GM12875 (cell line): ENCODE results near the gene EXT2.

Experiments used
- H3K4me3 ChIP-seq: one replicate; pipeline ENCODE4 v1.5.1; 2011; ENCODE audit warnings: low read depth, low read length, control low read depth
- CTCF ChIP-seq: IDR thresholded peaks from 2 replicates; pipeline ENCODE4 v1.5.1; 2011; ENCODE audit warnings: low read depth, mild to moderate bottlenecking, control low read depth, inconsistent platforms, low read length, moderate library complexity, borderline replicate concordance; ENCODE audit not compliant: insufficient read depth

Gene EXT2

GRCh38 chr11:44207292-44207691 lies 111.8 kb downstream of the EXT2 start:
- no peak for TF ChIP-seq CTCF
- H3K4me3 ChIP-seq: no peak overlapping the region

DNA sequence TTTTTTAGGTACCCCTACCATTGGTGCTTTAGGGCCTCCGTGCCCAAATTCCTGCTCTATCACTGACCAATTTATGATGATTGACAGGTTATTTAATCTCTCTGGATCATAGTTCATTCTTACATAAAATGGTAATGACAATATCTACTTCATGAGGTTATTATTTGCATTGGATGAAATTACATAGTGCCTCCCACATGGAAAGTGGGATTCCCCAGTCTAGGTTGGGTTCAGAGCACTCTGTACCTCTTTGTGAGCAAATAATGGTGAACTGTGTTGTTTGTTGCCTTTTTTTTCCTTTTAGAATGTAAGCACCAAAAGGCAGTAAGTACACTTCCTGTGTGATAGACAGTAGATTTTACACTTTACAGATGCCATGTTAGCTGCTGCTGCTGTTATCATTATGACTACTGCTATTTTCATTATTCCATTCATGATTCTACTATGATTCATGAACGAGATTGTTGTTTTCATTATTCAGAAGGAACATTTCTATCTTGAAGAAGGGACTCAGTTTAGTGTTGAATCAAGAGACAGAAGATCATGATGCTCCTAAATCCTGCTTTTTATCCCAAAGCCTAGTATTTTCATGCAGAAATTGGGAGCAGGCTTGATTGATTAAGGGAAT lies 113.6 kb downstream of the EXT2 start:
- H3K4me3 ChIP-seq: no peak overlapping the region
- TF ChIP-seq CTCF: no peak

- no peak for TF ChIP-seq CTCF
- no peak overlapping the region for H3K4me3 ChIP-seq
Observed at GRCh38 chr11:44212128-44212527, 116.7 kb downstream of the EXT2 start.

GRCh38 chr11:44213148-44213547 lies 117.7 kb downstream of the EXT2 start:
- H3K4me3 ChIP-seq: no peak overlapping the region
- TF ChIP-seq CTCF: no peak

DNA sequence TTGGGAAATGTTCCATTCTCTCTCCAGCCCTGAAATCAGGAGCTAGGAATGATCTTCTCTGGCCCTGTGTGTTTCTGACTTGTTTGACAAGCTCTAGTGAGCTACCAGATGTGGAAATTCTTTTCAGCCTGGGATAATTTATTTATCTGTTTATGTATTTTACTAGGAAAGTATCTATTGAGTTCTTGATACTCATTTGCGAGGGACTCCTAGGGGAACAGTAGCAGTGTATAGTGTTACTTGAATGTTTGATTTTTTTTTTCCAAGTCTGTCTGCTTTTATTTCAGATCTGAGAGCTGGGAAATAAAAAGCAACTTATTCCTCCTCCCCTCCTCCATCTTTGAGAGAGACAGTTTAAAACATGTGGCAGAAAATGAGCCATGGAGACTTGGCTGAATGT lies 122.0 kb downstream of the EXT2 start:
- TF ChIP-seq CTCF: no peak
- no peak overlapping the region for H3K4me3 ChIP-seq

- no peak overlapping the region for H3K4me3 ChIP-seq
- TF ChIP-seq CTCF: no peak
Observed at GRCh38 chr11:44219830-44220796, 124.6 kb downstream of the EXT2 start.

- TF ChIP-seq CTCF: no peak
Observed at GRCh38 chr11:44221456-44221855, 126.0 kb downstream of the EXT2 start.

More at GRCh38 chr11:44221456-44221855, 126.0 kb downstream of the EXT2 start:
- H3K4me3 ChIP-seq: no peak overlapping the region
